Suprapubic skin (tissue), 4 donors: Measurements from ENCODE around the gene CAMK1D.

Source experiments
- CTCF ChIP-seq, 2 donors: fragments of 200-600 bp in 1 of 2; fragments of 450-650 bp in 1 of 2; sonication (generic) in 1 of 2; IDR thresholded peaks; one replicate each; pipeline ENCODE4 v1.5.1; 2016 to 2019; ENCODE audit warnings: antibody characterized with exemption in 2 of 2, mild to moderate bottlenecking in 1 of 2, moderate library complexity in 1 of 2
- POLR2A ChIP-seq, 2 donors: fragments of 450-650 bp; IDR thresholded peaks; one replicate each; pipeline ENCODE4 v1.6.1; 2017; ENCODE audit warnings: antibody characterized with exemption in 2 of 2, mild to moderate bottlenecking in 2 of 2, moderate library complexity in 2 of 2
- POLR2AphosphoS5 ChIP-seq, 3 donors: sonication (generic); formaldehyde crosslinking; IDR thresholded peaks; one replicate each; pipeline ENCODE4 v1.6.1; 2017; ENCODE audit warnings: antibody characterized with exemption in 3 of 3

- TF ChIP-seq POLR2A (IDR thresholded peaks at IDR 0.05) = no peak
- TF ChIP-seq CTCF (IDR thresholded peaks at IDR 0.05) = no peak
- TF ChIP-seq POLR2AphosphoS5 (IDR thresholded peaks at IDR 0.05) = no peak
These were observed 182.2 kb downstream of the CAMK1D start for GRCh38 chr10:12531305-12532220.
